ENCODE measurements around the gene WDR41.

DNA sequence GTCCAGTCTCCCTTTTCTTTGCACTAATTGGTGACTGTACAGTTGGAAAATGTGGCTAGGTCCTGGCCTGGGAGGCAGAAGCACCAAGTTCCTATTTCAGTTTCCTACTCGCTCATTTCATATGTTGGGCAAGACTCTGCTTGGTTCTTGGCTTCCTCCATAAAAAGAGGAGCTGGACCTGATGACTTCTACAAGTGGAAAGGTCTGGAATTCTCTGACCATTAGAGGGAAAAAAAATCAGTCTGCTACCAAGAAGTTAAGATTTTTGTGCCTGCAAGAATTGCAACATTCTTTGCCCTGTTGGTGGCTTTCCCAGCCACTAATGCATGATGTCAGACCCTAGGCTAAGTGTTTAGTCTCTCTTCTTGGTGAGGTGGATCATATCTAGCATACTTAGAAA, 91.5 kb downstream of the WDR41 start:
- TF ChIP-seq, protein P1, sequence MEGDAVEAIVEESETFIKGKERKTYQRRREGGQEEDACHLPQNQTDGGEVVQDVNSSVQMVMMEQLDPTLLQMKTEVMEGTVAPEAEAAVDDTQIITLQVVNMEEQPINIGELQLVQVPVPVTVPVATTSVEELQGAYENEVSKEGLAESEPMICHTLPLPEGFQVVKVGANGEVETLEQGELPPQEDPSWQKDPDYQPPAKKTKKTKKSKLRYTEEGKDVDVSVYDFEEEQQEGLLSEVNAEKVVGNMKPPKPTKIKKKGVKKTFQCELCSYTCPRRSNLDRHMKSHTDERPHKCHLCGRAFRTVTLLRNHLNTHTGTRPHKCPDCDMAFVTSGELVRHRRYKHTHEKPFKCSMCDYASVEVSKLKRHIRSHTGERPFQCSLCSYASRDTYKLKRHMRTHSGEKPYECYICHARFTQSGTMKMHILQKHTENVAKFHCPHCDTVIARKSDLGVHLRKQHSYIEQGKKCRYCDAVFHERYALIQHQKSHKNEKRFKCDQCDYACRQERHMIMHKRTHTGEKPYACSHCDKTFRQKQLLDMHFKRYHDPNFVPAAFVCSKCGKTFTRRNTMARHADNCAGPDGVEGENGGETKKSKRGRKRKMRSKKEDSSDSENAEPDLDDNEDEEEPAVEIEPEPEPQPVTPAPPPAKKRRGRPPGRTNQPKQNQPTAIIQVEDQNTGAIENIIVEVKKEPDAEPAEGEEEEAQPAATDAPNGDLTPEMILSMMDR (IDR thresholded peaks at IDR 0.05 in 2 of 3, conservative IDR thresholded peaks at IDR 0.05 in 1 of 3; ENCODE audit: borderline replicate concordance in 1 of 3, insufficient read depth in 1 of 3, low read depth in 2 of 3, low read length in 2 of 3), result no peak
- TF ChIP-seq EZH2 (IDR thresholded peaks at IDR 0.05), result no peak
- TF ChIP-seq SP1 (IDR thresholded peaks at IDR 0.05; ENCODE audit: low read depth), result no peak
- no peak for TF ChIP-seq RAD21 (IDR thresholded peaks at IDR 0.05; ENCODE audit: low read depth)
- TF ChIP-seq POLR2AphosphoS5 (IDR thresholded peaks at IDR 0.05; ENCODE audit: low read depth, low read length), result no peak
- TF ChIP-seq POLR2A (IDR thresholded peaks at IDR 0.05; ENCODE audit: borderline replicate concordance, extremely low read depth, insufficient read depth, insufficient read length), result no peak
- TF ChIP-seq ELF1 (IDR thresholded peaks at IDR 0.05; ENCODE audit: borderline replicate concordance, low read depth), result no peak
- TF ChIP-seq REST (IDR thresholded peaks at IDR 0.05; ENCODE audit: low read depth), result no peak
- no peak for TF ChIP-seq SIN3A (IDR thresholded peaks at IDR 0.05; ENCODE audit: low read depth)
- no peak for TF ChIP-seq FOSL1 (IDR thresholded peaks at IDR 0.05; ENCODE audit: low read depth)
- TF ChIP-seq ZBTB33 (IDR thresholded peaks at IDR 0.05; ENCODE audit: extremely low read depth, insufficient replicate concordance, low read length), result no peak
- TF ChIP-seq, protein P2, sequence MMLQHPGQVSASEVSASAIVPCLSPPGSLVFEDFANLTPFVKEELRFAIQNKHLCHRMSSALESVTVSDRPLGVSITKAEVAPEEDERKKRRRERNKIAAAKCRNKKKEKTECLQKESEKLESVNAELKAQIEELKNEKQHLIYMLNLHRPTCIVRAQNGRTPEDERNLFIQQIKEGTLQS (IDR thresholded peaks at IDR 0.05), result no peak

Measured in HCT116 (cell line).